GM12873 (cell line): ENCODE measurements around the gene CFAP157.

Source experiments
- CTCF ChIP-seq: IDR thresholded peaks from 2 replicates; pipeline ENCODE4 v1.5.1; 2012; ENCODE audit warnings: low read depth, mild to moderate bottlenecking, moderate library complexity, low read length, control low read depth; ENCODE audit not compliant: insufficient read depth; ENCODE audit errors: missing control alignments

CFAP157 gene

GRCh38 chr9:127667906-127668305 is 38.9 kb upstream of the CFAP157 start:
- TF ChIP-seq CTCF = no peak

GRCh38 chr9:127673234-127673633 is 33.6 kb upstream of the CFAP157 start:
- TF ChIP-seq CTCF = no peak

GRCh38 chr9:127676638-127677037 is 30.1 kb upstream of the CFAP157 start:
- TF ChIP-seq CTCF = no peak

- TF ChIP-seq CTCF = no peak
These were observed 27.3 kb upstream of the CFAP157 start for GRCh38 chr9:127679506-127679905.

GRCh38 chr9:127680226-127680625 is 26.6 kb upstream of the CFAP157 start:
- no peak for TF ChIP-seq CTCF

GRCh38 chr9:127680846-127681245 is 25.9 kb upstream of the CFAP157 start:
- TF ChIP-seq CTCF = no peak

GRCh38 chr9:127682351-127683136 is 24.2 kb upstream of the CFAP157 start:
- TF ChIP-seq CTCF = no peak
